PC-9 (cell line): Measurements from ENCODE around the gene VAMP8.

Experiments
- CTCF ChIP-seq: fragments of 200-600 bp; sonication (generic); conservative IDR thresholded peaks from 2 replicates; pipeline ENCODE4 v1.6.1; 2017; ENCODE audit warnings: mixed run types, antibody characterized with exemption, mild to moderate bottlenecking, moderate library complexity
- EZH2 ChIP-seq: fragments of 200-600 bp; sonication (generic); IDR thresholded peaks from 2 replicates; pipeline ENCODE4 v1.8.0; 2017; ENCODE audit warnings: antibody characterized with exemption, low read depth

DNA sequence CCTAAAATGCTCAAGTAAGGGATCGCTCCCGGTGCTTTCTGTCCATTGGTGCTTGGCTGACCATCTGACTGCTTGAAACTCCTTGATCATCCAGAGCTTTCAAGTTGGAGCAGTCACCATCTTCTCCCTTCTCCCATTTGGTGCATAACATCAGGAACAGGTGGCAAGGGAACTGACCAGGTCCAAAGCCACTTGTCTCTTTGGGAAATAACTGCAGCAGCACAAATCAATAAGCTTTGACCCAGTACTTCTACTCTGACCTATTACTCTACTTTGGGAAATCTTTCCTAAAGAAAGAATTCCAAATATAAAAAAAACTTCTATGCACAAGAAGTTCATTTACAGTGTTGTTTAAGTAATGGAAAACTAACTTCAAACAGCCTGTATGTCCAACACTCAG is 49.0 kb upstream of the VAMP8 start:
- TF ChIP-seq CTCF, result no peak
- no peak for TF ChIP-seq EZH2
